Measurements from ENCODE around the gene P2RX7. TPM values are rescaled to one million over a fixed set of nuclear protein-coding genes. Genes with fewer than 3 reads are reported as not detected.

The P2RX7 gene
- total RNA-seq, 1 experiment from 2014 or later = not detected

- Mint-ChIP-seq H3K27ac (ENCODE audit: unreplicated experiment) (no peak overlapping the region), H3K4me3 (ENCODE audit: low read depth, unreplicated experiment) (no peak overlapping the region), H3K9me3 (ENCODE audit: low read depth, unreplicated experiment) (no peaks in the 10 kb centered on the region), H3K4me1 (ENCODE audit: low read depth, unreplicated experiment) (no peaks in the 10 kb centered on the region), H3K36me3 (ENCODE audit: insufficient read depth, unreplicated experiment) (no peaks in the 10 kb centered on the region), H3K27me3 (ENCODE audit: unreplicated experiment) (peaks cover 18% of the 10 kb centered on the region)
- TF ChIP-seq, protein P1, sequence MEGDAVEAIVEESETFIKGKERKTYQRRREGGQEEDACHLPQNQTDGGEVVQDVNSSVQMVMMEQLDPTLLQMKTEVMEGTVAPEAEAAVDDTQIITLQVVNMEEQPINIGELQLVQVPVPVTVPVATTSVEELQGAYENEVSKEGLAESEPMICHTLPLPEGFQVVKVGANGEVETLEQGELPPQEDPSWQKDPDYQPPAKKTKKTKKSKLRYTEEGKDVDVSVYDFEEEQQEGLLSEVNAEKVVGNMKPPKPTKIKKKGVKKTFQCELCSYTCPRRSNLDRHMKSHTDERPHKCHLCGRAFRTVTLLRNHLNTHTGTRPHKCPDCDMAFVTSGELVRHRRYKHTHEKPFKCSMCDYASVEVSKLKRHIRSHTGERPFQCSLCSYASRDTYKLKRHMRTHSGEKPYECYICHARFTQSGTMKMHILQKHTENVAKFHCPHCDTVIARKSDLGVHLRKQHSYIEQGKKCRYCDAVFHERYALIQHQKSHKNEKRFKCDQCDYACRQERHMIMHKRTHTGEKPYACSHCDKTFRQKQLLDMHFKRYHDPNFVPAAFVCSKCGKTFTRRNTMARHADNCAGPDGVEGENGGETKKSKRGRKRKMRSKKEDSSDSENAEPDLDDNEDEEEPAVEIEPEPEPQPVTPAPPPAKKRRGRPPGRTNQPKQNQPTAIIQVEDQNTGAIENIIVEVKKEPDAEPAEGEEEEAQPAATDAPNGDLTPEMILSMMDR (IDR thresholded peaks at IDR 0.05; ENCODE audit: unreplicated experiment) = no peak
- intact Hi-C loops (cut with micrococcal nuclease; ENCODE audit: unreplicated experiment) = no loop called here
- BruUV-seq (replicated peaks) = no TSS peak
- CTCF ChIA-PET = no interaction called here
- no peak for DNase-seq
Observed at GRCh38 chr12:121170611-121171260, 38.1 kb downstream of the P2RX7 start.

- intact Hi-C loops (cut with micrococcal nuclease; ENCODE audit: unreplicated experiment) = no loop called here
- no peak for DNase-seq
- Mint-ChIP-seq H3K27ac (ENCODE audit: unreplicated experiment) (no peak overlapping the region), H3K27me3 (ENCODE audit: unreplicated experiment) (peaks cover 11% of the 10 kb centered on the region), H3K36me3 (ENCODE audit: insufficient read depth, unreplicated experiment) (no peaks in the 10 kb centered on the region), H3K4me3 (ENCODE audit: low read depth, unreplicated experiment) (no peak overlapping the region), H3K9me3 (ENCODE audit: low read depth, unreplicated experiment) (no peaks in the 10 kb centered on the region), H3K4me1 (ENCODE audit: low read depth, unreplicated experiment) (no peaks in the 10 kb centered on the region)
- CTCF ChIA-PET = no interaction called here
- BruUV-seq (replicated peaks) = no TSS peak
- TF ChIP-seq, protein P1 (IDR thresholded peaks at IDR 0.05; ENCODE audit: unreplicated experiment) = no peak
Observed at GRCh38 chr12:121172145-121172544, 39.5 kb downstream of the P2RX7 start.

DNA sequence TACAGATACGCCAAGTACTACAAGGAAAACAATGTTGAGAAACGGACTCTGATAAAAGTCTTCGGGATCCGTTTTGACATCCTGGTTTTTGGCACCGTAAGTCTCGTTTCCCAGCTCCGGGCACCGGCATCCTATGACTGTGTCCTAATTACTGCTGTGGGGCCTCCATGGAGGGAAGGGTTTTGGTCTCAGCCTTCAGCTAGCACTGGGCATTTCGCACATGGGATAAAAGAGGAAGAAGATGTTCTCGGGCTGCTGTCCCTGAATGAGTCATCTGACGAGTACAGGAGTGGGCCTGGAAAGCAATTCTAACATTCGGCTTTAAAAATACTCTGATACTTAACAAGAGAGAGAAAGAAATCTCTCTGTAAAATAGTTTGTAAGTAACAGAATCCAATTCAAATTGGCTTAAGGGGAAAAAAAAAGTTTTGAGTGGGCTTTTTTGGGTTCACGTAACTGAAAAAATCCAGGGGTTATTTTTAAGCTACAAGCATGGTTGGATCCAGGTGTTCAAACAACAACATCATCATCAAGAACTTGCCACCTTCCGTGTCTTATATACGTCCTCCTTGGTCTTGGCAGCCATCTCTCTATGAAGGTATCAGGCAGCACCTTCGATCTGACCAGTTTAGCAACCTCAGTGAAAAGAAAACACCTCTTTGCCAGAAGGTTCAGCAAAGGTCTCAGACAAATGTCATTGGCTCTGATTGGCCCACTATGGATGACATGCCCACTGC lies 42.9 kb downstream of the P2RX7 start:
- Mint-ChIP-seq H3K27ac (ENCODE audit: unreplicated experiment) (no peak overlapping the region), H3K9me3 (ENCODE audit: low read depth, unreplicated experiment) (no peaks in the 10 kb centered on the region), H3K27me3 (ENCODE audit: unreplicated experiment) (peaks cover 11% of the 10 kb centered on the region), H3K4me3 (ENCODE audit: low read depth, unreplicated experiment) (no peak overlapping the region), H3K4me1 (ENCODE audit: low read depth, unreplicated experiment) (no peaks in the 10 kb centered on the region), H3K36me3 (ENCODE audit: insufficient read depth, unreplicated experiment) (no peaks in the 10 kb centered on the region)
- intact Hi-C loops (cut with micrococcal nuclease; ENCODE audit: unreplicated experiment) = no loop called here
- BruUV-seq (replicated peaks) = no TSS peak
- DNase-seq = no peak
- TF ChIP-seq, protein P1 (IDR thresholded peaks at IDR 0.05; ENCODE audit: unreplicated experiment) = no peak
- CTCF ChIA-PET = no interaction called here

DNA sequence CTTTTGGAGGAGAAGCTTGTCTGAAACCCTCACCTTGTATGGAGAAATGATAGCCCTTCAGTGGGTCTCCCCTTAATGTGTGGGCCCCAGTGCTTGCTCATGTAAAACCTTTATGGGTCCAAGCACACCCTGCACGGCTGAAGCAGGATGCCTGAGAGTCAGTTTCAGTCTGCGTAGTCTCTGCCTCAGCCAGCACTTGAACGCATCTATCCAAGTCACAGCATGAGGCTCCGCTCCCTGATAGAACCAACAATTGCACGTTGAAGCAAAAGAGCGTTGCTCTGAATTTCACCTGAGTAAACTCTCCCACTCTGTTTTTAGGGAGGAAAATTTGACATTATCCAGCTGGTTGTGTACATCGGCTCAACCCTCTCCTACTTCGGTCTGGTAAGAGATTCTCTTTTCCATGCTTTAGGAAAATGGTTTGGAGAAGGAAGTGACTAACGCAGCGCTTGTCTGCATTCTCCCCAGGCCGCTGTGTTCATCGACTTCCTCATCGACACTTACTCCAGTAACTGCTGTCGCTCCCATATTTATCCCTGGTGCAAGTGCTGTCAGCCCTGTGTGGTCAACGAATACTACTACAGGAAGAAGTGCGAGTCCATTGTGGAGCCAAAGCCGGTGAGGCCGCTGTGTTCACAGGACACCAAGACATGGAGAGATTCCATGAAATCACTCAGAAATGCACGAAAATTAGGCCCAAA lies 44.3 kb downstream of the P2RX7 start:
- no peaks in the 10 kb centered on the region for H3K9me3 Mint-ChIP-seq (ENCODE audit: low read depth, unreplicated experiment)
- no peak overlapping the region for H3K4me3 Mint-ChIP-seq (ENCODE audit: low read depth, unreplicated experiment)
- TF ChIP-seq, protein P1 (IDR thresholded peaks at IDR 0.05; ENCODE audit: unreplicated experiment) = no peak
- H3K27ac Mint-ChIP-seq (ENCODE audit: unreplicated experiment) = no peak overlapping the region
- BruUV-seq (replicated peaks) = no TSS peak
- no peaks in the 10 kb centered on the region for H3K4me1 Mint-ChIP-seq (ENCODE audit: low read depth, unreplicated experiment)
- intact Hi-C loops (cut with micrococcal nuclease; ENCODE audit: unreplicated experiment) = no loop called here
- CTCF ChIA-PET = no interaction called here
- DNase-seq = no peak
- H3K27me3 Mint-ChIP-seq (ENCODE audit: unreplicated experiment) = peaks cover 11% of the 10 kb centered on the region
- no peaks in the 10 kb centered on the region for H3K36me3 Mint-ChIP-seq (ENCODE audit: insufficient read depth, unreplicated experiment)

All from Calu3 (cell line).